GM18526 (cell line): ENCODE measurements around the gene CS.
A peak's percentile ranks its signal among the peaks of the same experiment; 100 is the strongest.

Experiments
- POLR2A ChIP-seq: IDR thresholded peaks from 3 replicates; pipeline ENCODE4 v1.6.1; 2011; ENCODE audit not compliant: insufficient read length; ENCODE audit errors: extremely low read depth

CS gene

GRCh38 chr12:56326126-56326525, 26.0 kb upstream of the CS start:
- TF ChIP-seq POLR2A: no peak

GRCh38 chr12:56324206-56324605, 24.1 kb upstream of the CS start:
- TF ChIP-seq POLR2A: no peak

- no peak for TF ChIP-seq POLR2A
Measured at GRCh38 chr12:56321027-56321426, 20.9 kb upstream of the CS start.

GRCh38 chr12:56317675-56318074, 17.5 kb upstream of the CS start:
- no peak for TF ChIP-seq POLR2A

GRCh38 chr12:56315622-56316473, 15.7 kb upstream of the CS start, which contains the start of gene CNPY2:
TSS of gene CNPY2 (minus strand) at chr12:56315988. CDS start at chr12:56315217, 771 bp downstream.
- TF ChIP-seq POLR2A: peak; percentile 93

- no peak for TF ChIP-seq POLR2A
Measured at GRCh38 chr12:56315249-56315621, 15.1 kb upstream of the CS start.

GRCh38 chr12:56311003-56311402, 10.9 kb upstream of the CS start:
- no peak for TF ChIP-seq POLR2A

- no peak for TF ChIP-seq POLR2A
Measured at GRCh38 chr12:56308714-56309113, 8.6 kb upstream of the CS start.

- no peak for TF ChIP-seq POLR2A
Measured at GRCh38 chr12:56307221-56307965, 7.3 kb upstream of the CS start.

- no peak for TF ChIP-seq POLR2A
Measured at GRCh38 chr12:56304872-56305590, 4.9 kb upstream of the CS start.

GRCh38 chr12:56304276-56304675, 4.1 kb upstream of the CS start:
- no peak for TF ChIP-seq POLR2A

- no peak for TF ChIP-seq POLR2A
Measured at GRCh38 chr12:56300644-56301464, 724 bp upstream of the CS start.

- no peak for TF ChIP-seq POLR2A
Measured at GRCh38 chr12:56299308-56299852, 750 bp downstream of the CS start.

GRCh38 chr12:56298828-56299227, 1.3 kb downstream of the CS start:
- TF ChIP-seq POLR2A: no peak
